Upper lobe of right lung (tissue), 1 donor: ENCODE data around the gene EIPR1. TPM values are rescaled to one million over a fixed set of nuclear protein-coding genes. Genes with fewer than 3 reads are reported as not detected.

Experiments
- ATAC-seq: fragments of 200-7000 bp; cut with Tn5 transposase; one replicate; pipeline ENCODE4 v1.9.1; 2020; ENCODE audit warnings: mild to moderate bottlenecking, moderate library complexity
- DNase-seq: peaks from one replicate; pipeline ENCODE4 v3.0.0-alpha.2; 2020
- H3K27ac ChIP-seq: fragments of 200-600 bp; one replicate; pipeline ENCODE4 v1.8.0; 2022
- H3K27me3 ChIP-seq: fragments of 200-600 bp; one replicate; pipeline ENCODE4 v1.8.0; 2022; ENCODE audit warnings: mild to moderate bottlenecking
- H3K36me3 ChIP-seq: fragments of 200-600 bp; one replicate; pipeline ENCODE4 v1.8.0; 2022
- H3K4me1 ChIP-seq: fragments of 200-600 bp; one replicate; pipeline ENCODE4 v1.8.0; 2022
- H3K4me3 ChIP-seq: fragments of 200-600 bp; one replicate; pipeline ENCODE4 v1.8.0; 2022; ENCODE audit warnings: mild to moderate bottlenecking
- H3K9me3 ChIP-seq: fragments of 200-600 bp; one replicate; pipeline ENCODE4 v1.8.0; 2022
- CTCF ChIP-seq: fragments of 200-600 bp; IDR thresholded peaks from one replicate; pipeline ENCODE4 v1.8.0; 2022; ENCODE audit warnings: antibody characterized with exemption
- intact Hi-C: fragments of 100-400 bp; cut with DNase I; formaldehyde crosslinking; loops from one replicate; pipeline ENCODE4 v1.11.0; 2022
- total RNA-seq: library from RNA; stranded (reverse); fragmentation: NEBNext Ultra II Directional; extraction: Animal tissue kit (Norgen Biotek cat#: 25700); gene quantifications from one replicate; pipeline ENCODE4 v1.2.1, GENCODE V29; 2021
- donor health status: DM: no; HTN: yes; CAD: no; lungs with severe emphysema.

The EIPR1 gene
- total RNA-seq, 1 donor from 2014 or later = 16.6 TPM

DNA sequence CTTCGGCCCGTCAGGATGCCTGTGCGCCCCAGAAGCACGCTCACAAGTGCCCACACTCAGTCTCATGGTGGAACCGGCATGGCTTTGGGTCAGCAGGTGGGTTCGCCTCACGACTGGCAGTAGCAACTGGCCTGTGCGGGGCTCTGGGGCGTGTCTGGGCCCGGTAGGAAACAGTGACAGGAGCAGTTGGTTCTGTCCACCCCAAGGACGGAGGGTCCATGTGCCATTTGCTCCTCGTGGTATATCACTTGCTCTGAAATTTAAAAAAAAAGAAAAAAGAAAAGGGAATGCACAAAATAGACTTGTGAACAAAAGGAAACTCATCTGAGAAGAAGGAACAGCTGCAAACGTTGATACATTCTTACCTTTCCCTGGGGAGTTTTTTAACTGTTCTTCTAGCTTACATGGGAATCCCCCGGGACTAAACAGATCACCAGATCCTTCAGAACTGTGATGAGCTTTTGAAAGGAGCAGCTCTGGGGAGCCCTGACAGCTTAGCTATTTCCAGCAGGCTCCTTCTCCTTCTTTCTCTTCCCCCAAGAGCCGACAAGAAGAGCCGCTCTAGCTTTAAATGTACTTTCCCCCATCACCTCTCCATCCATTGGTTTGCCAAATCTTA, 44.7 kb upstream of the EIPR1 start:
- DNase-seq (no peak), ATAC-seq (no peak)
- Histone ChIP-seq H3K36me3 (peaks cover 46% of the 10 kb centered on the region), H3K27me3 (no peaks in the 10 kb centered on the region), H3K9me3 (no peaks in the 10 kb centered on the region), H3K4me1 (no peaks in the 10 kb centered on the region), H3K27ac (no peak overlapping the region), H3K4me3 (no peak overlapping the region)
- no peak for TF ChIP-seq CTCF
- intact Hi-C loops = no loop called here

DNA sequence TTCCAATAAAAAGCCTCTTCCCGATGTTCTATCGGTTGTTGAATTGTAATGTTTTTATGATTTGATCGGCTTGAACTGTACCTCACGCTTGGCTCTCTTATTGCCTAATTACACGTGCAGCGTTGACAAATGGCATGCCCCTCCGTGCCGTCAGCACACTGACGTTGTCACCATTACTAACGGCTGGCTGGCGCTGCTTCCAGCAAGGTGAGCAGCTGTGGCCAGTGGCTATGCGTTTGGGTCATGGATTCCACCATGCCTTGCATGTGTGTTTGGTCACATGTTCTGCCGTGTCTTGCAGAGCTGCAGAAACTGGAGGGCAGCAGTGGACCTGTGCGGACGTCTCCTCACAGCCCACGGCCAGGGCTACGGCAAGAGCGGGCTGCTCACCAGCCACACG, 44.0 kb upstream of the EIPR1 start:
- Histone ChIP-seq H3K9me3 (no peaks in the 10 kb centered on the region), H3K4me3 (no peak overlapping the region), H3K36me3 (peaks cover 44% of the 10 kb centered on the region), H3K4me1 (no peaks in the 10 kb centered on the region), H3K27me3 (no peaks in the 10 kb centered on the region), H3K27ac (no peak overlapping the region)
- no peak for ATAC-seq
- intact Hi-C loops = no loop called here
- no peak for TF ChIP-seq CTCF
- DNase-seq = no peak

DNA sequence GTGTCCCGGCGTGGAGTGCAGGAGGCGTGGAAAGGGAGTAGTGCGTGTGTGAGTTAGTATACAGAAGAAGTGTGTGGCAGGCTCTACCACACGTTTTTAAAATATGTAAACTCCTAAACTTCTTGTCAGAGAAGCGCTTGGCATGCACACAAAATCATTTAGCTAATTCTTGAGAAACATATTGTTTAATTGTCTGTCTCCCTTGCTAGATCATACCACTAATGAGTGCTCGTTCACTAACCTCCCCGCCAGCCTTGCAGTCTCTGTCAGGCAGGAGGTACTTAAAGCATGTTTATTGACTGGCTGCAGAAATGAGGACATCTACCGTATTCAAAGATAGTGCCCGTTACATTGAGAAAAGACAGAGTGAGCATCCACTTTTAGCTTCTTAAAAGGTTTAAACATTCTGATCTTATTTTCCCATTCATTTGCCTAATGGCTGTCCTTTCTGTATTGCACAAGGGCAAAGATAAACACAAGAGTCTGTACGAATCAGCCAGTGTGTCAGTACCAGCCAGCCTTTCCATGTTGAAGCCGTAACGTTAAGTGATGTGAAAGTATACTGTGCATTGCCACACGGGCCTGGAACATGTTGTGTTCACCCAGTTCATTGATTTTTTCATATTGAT, 43.3 kb upstream of the EIPR1 start:
- peaks cover 37% of the 10 kb centered on the region for H3K36me3 ChIP-seq
- no peak for DNase-seq
- no peak overlapping the region for H3K4me3 ChIP-seq
- ATAC-seq = no peak
- H3K4me1 ChIP-seq = no peaks in the 10 kb centered on the region
- H3K9me3 ChIP-seq = no peaks in the 10 kb centered on the region
- intact Hi-C loops = no loop called here
- H3K27me3 ChIP-seq = no peaks in the 10 kb centered on the region
- H3K27ac ChIP-seq = no peak overlapping the region
- TF ChIP-seq CTCF = no peak

DNA sequence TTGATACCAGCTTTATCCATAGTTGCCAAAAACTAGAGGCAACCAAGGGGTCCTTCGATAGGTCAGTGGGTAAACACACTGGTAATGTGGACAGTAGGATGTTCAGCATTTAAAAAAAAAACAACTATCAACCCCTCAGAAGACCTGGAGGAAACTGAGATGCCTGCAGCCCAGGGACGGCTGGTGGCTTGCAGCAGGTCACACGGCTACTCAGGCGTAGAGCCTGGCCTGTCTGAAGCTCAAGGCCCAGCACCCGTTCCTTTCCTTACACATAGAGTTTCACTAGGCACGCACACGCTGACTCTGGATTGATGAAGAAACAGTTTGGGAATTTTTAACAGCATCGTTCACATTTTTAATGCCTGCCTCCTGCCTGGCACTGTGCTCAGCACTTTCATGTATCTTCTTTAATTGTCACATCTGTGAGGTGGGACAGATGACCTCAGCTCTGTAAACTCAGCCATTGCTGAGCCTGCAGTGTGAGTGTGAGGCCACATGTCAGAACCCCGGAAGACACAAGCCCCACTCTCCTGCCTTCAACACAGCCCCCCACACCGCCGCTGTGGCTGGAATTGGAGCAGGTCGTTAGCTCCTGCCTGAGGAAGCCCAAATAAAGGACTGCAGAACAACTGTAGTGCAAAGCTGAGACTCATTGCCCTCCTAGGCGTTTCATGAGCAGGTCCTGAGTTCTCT, 42.6 kb upstream of the EIPR1 start:
- intact Hi-C loops = no loop called here
- Histone ChIP-seq H3K9me3 (no peaks in the 10 kb centered on the region), H3K4me1 (no peaks in the 10 kb centered on the region)

GRCh38 chr2:3418766-3419404, 41.3 kb upstream of the EIPR1 start:
- intact Hi-C loops = no loop called here
- DNase-seq (no peak), ATAC-seq (no peak)
- Histone ChIP-seq H3K36me3 (peaks cover 29% of the 10 kb centered on the region), H3K4me1 (no peaks in the 10 kb centered on the region), H3K9me3 (no peaks in the 10 kb centered on the region), H3K27me3 (no peaks in the 10 kb centered on the region), H3K4me3 (no peak overlapping the region), H3K27ac (no peak overlapping the region)
- TF ChIP-seq CTCF = no peak

More for the DNA sequence above, 42.6 kb upstream of the EIPR1 start:
- DNase-seq (no peak), ATAC-seq (no peak)
- Histone ChIP-seq H3K27me3 (no peaks in the 10 kb centered on the region), H3K27ac (no peak overlapping the region), H3K4me3 (no peak overlapping the region), H3K36me3 (peaks cover 31% of the 10 kb centered on the region)
- no peak for TF ChIP-seq CTCF
